Measurements from ENCODE around the gene PRSS12. TPM values are rescaled to one million over a fixed set of nuclear protein-coding genes. Genes with fewer than 3 reads are reported as not detected.

PRSS12 gene
- polyA plus RNA-seq, 1 donor from 2014 or later = 1.1 TPM

- Histone ChIP-seq H3K27me3 (ENCODE audit: insufficient read depth, low read depth, low read length) (peaks cover 47% of the 10 kb centered on the region), H3K9ac (ENCODE audit: low read length) (no peak overlapping the region), H3K4me3 (ENCODE audit: low read length) (peak overlapping the region; percentile 71), H3K9me2 (ENCODE audit: insufficient read depth, low read length) (no peaks in the 10 kb centered on the region), H3K9me3 (ENCODE audit: low read length) (no peaks in the 10 kb centered on the region), H3K79me2 (replicated peaks; ENCODE audit: insufficient read depth, low read length) (no peaks in the 10 kb centered on the region), H3K27ac (ENCODE audit: low read length) (no peak overlapping the region), H4K20me1 (ENCODE audit: insufficient read depth) (no peaks in the 10 kb centered on the region), H3K4me2 (ENCODE audit: low read length) (no peak overlapping the region), H3F3A (ENCODE audit: insufficient read depth, low read length, poor library complexity, severe bottlenecking) (no peaks in the 10 kb centered on the region), H3K36me3 (ENCODE audit: insufficient read depth, low read length) (no peaks in the 10 kb centered on the region), H2AFZ (ENCODE audit: low read depth, low read length) (no peak overlapping the region)
- TF ChIP-seq POLR2AphosphoS5 (IDR thresholded peaks at IDR 0.05) (no peak), REST (IDR thresholded peaks at IDR 0.05; ENCODE audit: borderline replicate concordance) (no peak), TAF1 (IDR thresholded peaks at IDR 0.05; ENCODE audit: low read depth) (no peak), RAD21 (conservative IDR thresholded peaks at IDR 0.05) (no peak), EZH2 (IDR thresholded peaks at IDR 0.05; ENCODE audit: borderline replicate concordance, insufficient read depth, low read length, poor library complexity, severe bottlenecking) (no peak), SMC3 (conservative IDR thresholded peaks at IDR 0.05; ENCODE audit: poor library complexity) (no peak), EP300 (conservative IDR thresholded peaks at IDR 0.05; ENCODE audit: poor library complexity, severe bottlenecking) (no peak), MXI1 (conservative IDR thresholded peaks at IDR 0.05; ENCODE audit: poor library complexity, severe bottlenecking) (no peak)
- TF ChIP-seq, protein P1, sequence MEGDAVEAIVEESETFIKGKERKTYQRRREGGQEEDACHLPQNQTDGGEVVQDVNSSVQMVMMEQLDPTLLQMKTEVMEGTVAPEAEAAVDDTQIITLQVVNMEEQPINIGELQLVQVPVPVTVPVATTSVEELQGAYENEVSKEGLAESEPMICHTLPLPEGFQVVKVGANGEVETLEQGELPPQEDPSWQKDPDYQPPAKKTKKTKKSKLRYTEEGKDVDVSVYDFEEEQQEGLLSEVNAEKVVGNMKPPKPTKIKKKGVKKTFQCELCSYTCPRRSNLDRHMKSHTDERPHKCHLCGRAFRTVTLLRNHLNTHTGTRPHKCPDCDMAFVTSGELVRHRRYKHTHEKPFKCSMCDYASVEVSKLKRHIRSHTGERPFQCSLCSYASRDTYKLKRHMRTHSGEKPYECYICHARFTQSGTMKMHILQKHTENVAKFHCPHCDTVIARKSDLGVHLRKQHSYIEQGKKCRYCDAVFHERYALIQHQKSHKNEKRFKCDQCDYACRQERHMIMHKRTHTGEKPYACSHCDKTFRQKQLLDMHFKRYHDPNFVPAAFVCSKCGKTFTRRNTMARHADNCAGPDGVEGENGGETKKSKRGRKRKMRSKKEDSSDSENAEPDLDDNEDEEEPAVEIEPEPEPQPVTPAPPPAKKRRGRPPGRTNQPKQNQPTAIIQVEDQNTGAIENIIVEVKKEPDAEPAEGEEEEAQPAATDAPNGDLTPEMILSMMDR (IDR thresholded peaks at IDR 0.05; ENCODE audit: poor library complexity, severe bottlenecking) = no peak
Measured at GRCh38 chr4:118353534-118354030, 779 bp upstream of the PRSS12 start.

DNA sequence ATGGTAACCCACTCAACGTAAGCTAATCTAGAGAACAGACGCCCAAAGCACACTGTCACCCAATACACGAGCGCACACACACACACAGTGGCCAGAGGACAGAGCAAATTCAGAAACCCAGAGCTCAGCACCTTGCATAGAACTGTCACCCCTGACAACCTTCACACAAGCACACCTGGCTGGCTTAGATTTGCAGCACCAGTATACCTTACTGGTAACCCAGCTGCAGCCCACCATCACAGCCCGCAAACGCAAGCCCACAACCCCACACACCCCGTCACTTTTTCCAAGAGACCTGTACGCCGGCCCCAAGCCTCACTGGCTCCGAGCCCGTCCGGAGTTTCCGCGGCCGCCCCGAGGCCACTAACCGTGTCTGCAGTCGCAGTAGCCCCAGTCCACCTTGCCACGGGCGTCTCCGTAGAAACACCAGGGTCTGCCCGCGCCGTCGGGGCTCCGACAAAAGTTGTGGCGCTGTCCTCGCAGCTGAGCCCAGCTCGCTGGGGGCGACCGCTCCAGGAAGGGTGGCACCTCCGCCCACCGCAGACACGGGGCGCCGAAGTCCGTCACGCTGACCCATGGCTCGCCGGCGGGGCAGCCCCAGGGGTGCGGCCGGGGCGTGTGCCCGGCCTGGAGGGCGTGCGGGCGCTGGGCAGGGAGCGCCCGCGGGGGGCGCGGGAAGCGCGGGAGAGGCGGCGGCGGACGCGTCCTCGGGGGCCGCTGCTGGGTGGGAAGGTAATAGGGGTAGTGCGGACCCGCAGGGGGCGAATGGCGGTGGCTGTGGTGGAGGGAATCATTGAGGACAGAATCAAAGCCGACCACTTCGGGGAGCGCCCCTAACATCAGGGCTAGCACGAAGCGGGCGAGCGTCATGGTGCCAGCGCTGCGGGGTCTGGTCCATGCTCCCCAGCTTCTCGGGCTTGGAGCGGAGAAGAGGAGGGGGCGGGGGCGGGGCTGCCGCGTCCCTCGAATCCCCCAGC lies 664 bp downstream of the PRSS12 start:
- Histone ChIP-seq H3F3A (ENCODE audit: insufficient read depth, low read length, poor library complexity, severe bottlenecking) (no peaks in the 10 kb centered on the region), H3K4me2 (ENCODE audit: low read length) (no peak overlapping the region), H3K9ac (ENCODE audit: low read length) (peak overlapping the region; percentile 44), H3K36me3 (ENCODE audit: insufficient read depth, low read length) (no peaks in the 10 kb centered on the region), H3K27ac (ENCODE audit: low read length) (no peak overlapping the region), H3K79me2 (replicated peaks; ENCODE audit: insufficient read depth, low read length) (no peaks in the 10 kb centered on the region), H3K4me3 (ENCODE audit: low read length) (peak overlapping the region; percentile 71), H4K20me1 (ENCODE audit: insufficient read depth) (no peaks in the 10 kb centered on the region), H3K9me3 (ENCODE audit: low read length) (no peaks in the 10 kb centered on the region), H2AFZ (ENCODE audit: low read depth, low read length) (no peak overlapping the region), H3K9me2 (ENCODE audit: insufficient read depth, low read length) (no peaks in the 10 kb centered on the region), H3K27me3 (ENCODE audit: insufficient read depth, low read depth, low read length) (peaks cover 47% of the 10 kb centered on the region)
- TF ChIP-seq SMC3 (conservative IDR thresholded peaks at IDR 0.05; ENCODE audit: poor library complexity) (no peak), TAF1 (IDR thresholded peaks at IDR 0.05; ENCODE audit: low read depth) (peak; percentile 28)

All from neural cell (in vitro differentiated cells).